Activated naive CD8-positive, alpha-beta T cell treated with anti-CD3 and anti-CD28 coated beads, Interleukin-2, amount 10 ng/mL, durations not matched to agents 7 days and 5 days (primary cell): ENCODE measurements around the gene ZNF615. TPM values are rescaled to one million over a fixed set of nuclear protein-coding genes. Genes with fewer than 3 reads are reported as not detected.
"Not testable (repeated sequence)": the region's sequence is repeated elsewhere in the genome, so short reads cannot be mapped to it uniquely, and the experiment has no call there.

ENCODE experiments used
- ATAC-seq: fragments of 150-1000 bp; cut with Tn5 transposase; one replicate; pipeline ENCODE4 v1.10.0; 2021; ENCODE audit warnings: low read depth, moderate library complexity
- POLR2A ChIA-PET: fragments of 350-600 bp; sonication (Branson Sonifier 250); formaldehyde crosslinking; loops from one replicate; lab custom pipeline; 2021; ENCODE audit warnings: antibody characterized with exemption; lab: Charles Lee
- DNase-seq: peaks from one replicate; pipeline ENCODE4 v3.0.0; 2021
- H3K27ac Mint-ChIP-seq: one replicate; pipeline ENCODE4 v1.8.0; 2022; ENCODE audit warnings: mild to moderate bottlenecking, mixed read lengths
- H3K27me3 Mint-ChIP-seq: one replicate; pipeline ENCODE4 v1.8.0; 2022; ENCODE audit warnings: mild to moderate bottlenecking, moderate library complexity, mixed read lengths
- H3K36me3 Mint-ChIP-seq: one replicate; pipeline ENCODE4 v1.8.0; 2021; ENCODE audit warnings: mild to moderate bottlenecking, mixed read lengths
- H3K4me1 Mint-ChIP-seq: one replicate; pipeline ENCODE4 v1.8.0; 2021; ENCODE audit warnings: mixed read lengths
- H3K4me3 Mint-ChIP-seq: one replicate; pipeline ENCODE4 v1.8.0; 2022; ENCODE audit warnings: mild to moderate bottlenecking, moderate library complexity, mixed read lengths
- H3K9me3 Mint-ChIP-seq: one replicate; pipeline ENCODE4 v1.8.0; 2021; ENCODE audit warnings: mixed read lengths
- total RNA-seq, 2 experiments: library from RNA; stranded (reverse); gene quantifications; one replicate each; pipeline ENCODE4 v1.2.3, GENCODE V29; 2021

ZNF615 gene
- total RNA-seq, 2 experiments from 2014 or later, result 14.1 to 19.7 TPM

- H3K4me3 Mint-ChIP-seq, result no peak overlapping the region
- no peak for DNase-seq
- peaks cover 54% of the 10 kb centered on the region for H3K9me3 Mint-ChIP-seq
- ATAC-seq, result no peak
- no peaks in the 10 kb centered on the region for H3K27me3 Mint-ChIP-seq
- POLR2A ChIA-PET, result no interaction called here
- H3K36me3 Mint-ChIP-seq, result peaks cover 93% of the 10 kb centered on the region
- H3K4me1 Mint-ChIP-seq, result no peaks in the 10 kb centered on the region
- no peak overlapping the region for H3K27ac Mint-ChIP-seq
Measured at GRCh38 chr19:52020506-52020905, 12.5 kb upstream of the ZNF615 start.

- peaks cover 46% of the 10 kb centered on the region for H3K36me3 Mint-ChIP-seq
- H3K27ac Mint-ChIP-seq, result no peak overlapping the region
- H3K9me3 Mint-ChIP-seq, result peaks cover 28% of the 10 kb centered on the region
- POLR2A ChIA-PET, result no interaction called here
- DNase-seq (no peak), ATAC-seq (no peak)
- no peak overlapping the region for H3K4me3 Mint-ChIP-seq
- H3K4me1 Mint-ChIP-seq, result peaks cover 10% of the 10 kb centered on the region
- H3K27me3 Mint-ChIP-seq, result no peaks in the 10 kb centered on the region
Measured at GRCh38 chr19:52010674-52011073, 2.7 kb upstream of the ZNF615 start.

GRCh38 chr19:52007451-52007805 is 583 bp downstream of the ZNF615 start:
- ATAC-seq (no peak), DNase-seq (no peak)
- peak overlapping the region; percentile 91 for H3K4me3 Mint-ChIP-seq
- H3K4me1 Mint-ChIP-seq, result peaks cover 10% of the 10 kb centered on the region
- H3K27ac Mint-ChIP-seq, result peak overlapping the region; percentile 97
- POLR2A ChIA-PET, result interaction anchor here (1.5 to 1.9 kb wide), 2 partner anchors 21 to 42 kb away, joined by 6 to 7 read pairs; partner anchors contain the start of genes ZNF432 and ZNF614
- no peaks in the 10 kb centered on the region for H3K27me3 Mint-ChIP-seq
- peaks cover 24% of the 10 kb centered on the region for H3K9me3 Mint-ChIP-seq
- peaks cover 47% of the 10 kb centered on the region for H3K36me3 Mint-ChIP-seq

GRCh38 chr19:51994048-51994644 is 13.9 kb downstream of the ZNF615 start:
- POLR2A ChIA-PET, result no interaction called here
- ATAC-seq, result no peak
- no peak overlapping the region for H3K27ac Mint-ChIP-seq

GRCh38 chr19:51993422-51993821 is 14.6 kb downstream of the ZNF615 start:
- no peak for ATAC-seq
- no peaks in the 10 kb centered on the region for H3K4me1 Mint-ChIP-seq
- no peak for DNase-seq
- H3K9me3 Mint-ChIP-seq, result peaks cover 52% of the 10 kb centered on the region
- H3K27ac Mint-ChIP-seq, result no peak overlapping the region
- H3K27me3 Mint-ChIP-seq, result no peaks in the 10 kb centered on the region
- peaks cover 54% of the 10 kb centered on the region for H3K36me3 Mint-ChIP-seq
- H3K4me3 Mint-ChIP-seq, result no peak overlapping the region
- POLR2A ChIA-PET, result no interaction called here

More at GRCh38 chr19:51994048-51994644, 13.9 kb downstream of the ZNF615 start:
- Mint-ChIP-seq H3K9me3 (peaks cover 47% of the 10 kb centered on the region), H3K4me1 (no peaks in the 10 kb centered on the region), H3K36me3 (peaks cover 58% of the 10 kb centered on the region), H3K27me3 (no peaks in the 10 kb centered on the region), H3K4me3 (no peak overlapping the region)
- no peak for DNase-seq

GRCh38 chr19:51986309-51987291 is 21.4 kb downstream of the ZNF615 start, which contains the start of gene ZNF350:
Gene ZNF350 (minus strand): TSS chr19:51986840. CDS start chr19:51974360, 12,480 bp downstream.
- DNase-seq, result peak; percentile 79
- Mint-ChIP-seq H3K27ac (peak within 1 kb of the TSS; percentile 91), H3K4me3 (peak within 1 kb of the TSS; percentile 88), H3K27me3 (no peaks in the 10 kb centered on the region), H3K4me1 (peaks cover 6% of the 10 kb centered on the region), H3K36me3 (peaks cover 41% of the 10 kb centered on the region), H3K9me3 (peaks cover 37% of the 10 kb centered on the region)
- POLR2A ChIA-PET, result no interaction called here
- peak; percentile 96 for ATAC-seq

- POLR2A ChIA-PET, result interaction anchor here (0.7 kb wide), 1 partner anchor 25 kb away, joined by 3 read pairs; the partner anchor contains the start of gene ZNF615
- ATAC-seq, result no peak
- Mint-ChIP-seq H3K4me3 (no peak overlapping the region), H3K27me3 (no peaks in the 10 kb centered on the region), H3K9me3 (peaks cover 38% of the 10 kb centered on the region), H3K36me3 (peaks cover 67% of the 10 kb centered on the region), H3K27ac (no peak overlapping the region), H3K4me1 (peaks cover 11% of the 10 kb centered on the region)
- DNase-seq, result no peak
Measured at GRCh38 chr19:51983361-51983760, 24.6 kb downstream of the ZNF615 start.

- H3K27me3 Mint-ChIP-seq, H3K4me3 Mint-ChIP-seq, POLR2A ChIA-PET, ATAC-seq, H3K4me1 Mint-ChIP-seq, H3K27ac Mint-ChIP-seq, DNase-seq: not testable (repeated sequence)
- Mint-ChIP-seq H3K9me3 (peaks cover 47% of the 10 kb centered on the region), H3K36me3 (peaks cover 68% of the 10 kb centered on the region)
Measured at GRCh38 chr19:51980926-51981325, 27.1 kb downstream of the ZNF615 start.

GRCh38 chr19:51980116-51980736 is 27.8 kb downstream of the ZNF615 start:
- peaks cover 6% of the 10 kb centered on the region for H3K4me1 Mint-ChIP-seq
- POLR2A ChIA-PET, result no interaction called here
- peaks cover 44% of the 10 kb centered on the region for H3K9me3 Mint-ChIP-seq
- no peak for DNase-seq
- no peak for ATAC-seq
- no peak overlapping the region for H3K27ac Mint-ChIP-seq
- H3K36me3 Mint-ChIP-seq, result peaks cover 68% of the 10 kb centered on the region
- no peak overlapping the region for H3K4me3 Mint-ChIP-seq
- H3K27me3 Mint-ChIP-seq, result no peaks in the 10 kb centered on the region

- Mint-ChIP-seq H3K36me3 (peaks cover 77% of the 10 kb centered on the region), H3K9me3 (peaks cover 48% of the 10 kb centered on the region), H3K27me3 (no peaks in the 10 kb centered on the region), H3K27ac (no peak overlapping the region), H3K4me3 (no peak overlapping the region), H3K4me1 (peaks cover 5% of the 10 kb centered on the region)
- no peak for DNase-seq
- no peak for ATAC-seq
- POLR2A ChIA-PET, result no interaction called here
Measured at GRCh38 chr19:51978882-51979281, 29.1 kb downstream of the ZNF615 start.

- POLR2A ChIA-PET, result no interaction called here
- Mint-ChIP-seq H3K36me3 (peaks cover 80% of the 10 kb centered on the region), H3K4me3 (no peak overlapping the region), H3K9me3 (peaks cover 51% of the 10 kb centered on the region), H3K4me1 (peaks cover 5% of the 10 kb centered on the region), H3K27ac (no peak overlapping the region), H3K27me3 (no peaks in the 10 kb centered on the region)
- DNase-seq, result no peak
- ATAC-seq, result no peak
Measured at GRCh38 chr19:51977346-51977745, 30.7 kb downstream of the ZNF615 start.

GRCh38 chr19:51976852-51977251 is 31.2 kb downstream of the ZNF615 start:
- Mint-ChIP-seq H3K27me3 (no peaks in the 10 kb centered on the region), H3K9me3 (peaks cover 52% of the 10 kb centered on the region), H3K4me3 (no peak overlapping the region), H3K4me1 (peaks cover 5% of the 10 kb centered on the region), H3K27ac (no peak overlapping the region), H3K36me3 (peaks cover 83% of the 10 kb centered on the region)
- DNase-seq, result no peak
- ATAC-seq, result no peak
- POLR2A ChIA-PET, result no interaction called here

GRCh38 chr19:51975787-51976186 is 32.2 kb downstream of the ZNF615 start:
- not testable (repeated sequence) for H3K27me3 Mint-ChIP-seq, H3K4me1 Mint-ChIP-seq, DNase-seq, H3K27ac Mint-ChIP-seq, ATAC-seq, H3K4me3 Mint-ChIP-seq
- POLR2A ChIA-PET, result interaction anchor here (0.7 kb wide), 1 partner anchor 1229 kb away, joined by 7 read pairs; no protein-coding TSS in a partner anchor
- peaks cover 55% of the 10 kb centered on the region for H3K9me3 Mint-ChIP-seq
- peaks cover 85% of the 10 kb centered on the region for H3K36me3 Mint-ChIP-seq
